CD4-positive, alpha-beta T cell treated with Interleukin-21 for 1 hour (primary cell): ENCODE data around the gene SYNE1.
A peak's percentile ranks its signal among the peaks of the same experiment; 100 is the strongest.
"Not testable (repeated sequence)": the region's sequence is repeated elsewhere in the genome, so short reads cannot be mapped to it uniquely, and the experiment has no call there.

Experiments
- DNase-seq: peaks from one replicate; pipeline ENCODE4 v3.0.0-alpha.2; 2020

The SYNE1 gene

DNA sequence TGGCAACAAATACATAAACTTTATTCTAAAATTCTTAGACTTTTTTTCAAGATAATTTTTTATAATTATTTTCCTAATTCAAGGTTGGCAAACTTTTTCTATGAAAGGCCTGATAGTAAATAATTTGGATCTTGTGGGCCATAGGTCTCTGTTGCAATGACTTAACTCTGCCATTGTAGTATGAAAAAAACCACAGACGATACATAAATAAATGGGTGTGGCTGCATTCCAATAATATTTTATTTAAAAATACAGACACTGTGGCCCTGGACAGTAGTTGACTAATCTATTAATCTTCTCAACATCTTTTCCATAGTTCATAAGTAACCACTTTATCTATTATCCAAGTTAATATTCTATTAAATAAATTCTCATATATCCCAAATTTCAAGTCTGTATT, 281.1 kb downstream of the SYNE1 start:
- DNase-seq = no peak

DNA sequence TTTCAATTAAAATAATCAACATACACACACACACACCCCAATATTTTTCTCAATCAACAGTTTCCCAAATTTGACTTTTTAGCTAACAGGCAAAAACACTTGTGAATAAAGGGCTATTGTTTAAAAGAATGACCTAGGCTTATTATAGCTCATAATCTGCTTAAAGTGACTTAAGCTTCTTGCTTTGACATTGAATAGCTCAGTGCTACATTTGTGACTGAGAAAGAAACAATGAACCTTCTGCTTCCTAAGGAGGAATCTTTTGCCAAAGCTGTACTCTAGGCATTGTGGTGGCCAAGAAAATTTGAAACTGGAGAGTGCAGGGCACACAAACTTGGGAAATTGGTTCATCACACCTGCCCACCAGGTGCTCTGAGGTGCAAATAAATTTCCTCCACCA, 282.0 kb downstream of the SYNE1 start:
- DNase-seq = no peak

DNA sequence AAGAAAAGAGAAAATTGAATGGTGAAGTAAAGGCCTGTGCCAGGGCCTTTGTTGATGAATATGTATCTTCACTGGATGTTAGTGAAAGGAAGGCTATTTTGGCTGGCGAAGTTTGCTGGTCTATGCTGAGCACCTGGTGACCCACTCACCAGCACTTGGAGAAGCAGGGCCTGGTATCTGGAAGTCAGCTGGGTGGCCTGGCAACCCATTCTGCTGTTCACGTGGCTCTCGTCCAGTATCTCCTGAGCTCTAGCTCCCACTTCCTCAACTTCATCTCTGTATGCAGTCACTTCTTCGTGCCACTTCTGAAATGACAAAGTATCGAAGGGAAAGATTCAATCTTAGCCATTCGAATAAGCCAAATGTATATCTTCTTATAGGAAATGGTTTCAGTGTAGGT, 283.7 kb downstream of the SYNE1 start:
- DNase-seq = no peak

DNA sequence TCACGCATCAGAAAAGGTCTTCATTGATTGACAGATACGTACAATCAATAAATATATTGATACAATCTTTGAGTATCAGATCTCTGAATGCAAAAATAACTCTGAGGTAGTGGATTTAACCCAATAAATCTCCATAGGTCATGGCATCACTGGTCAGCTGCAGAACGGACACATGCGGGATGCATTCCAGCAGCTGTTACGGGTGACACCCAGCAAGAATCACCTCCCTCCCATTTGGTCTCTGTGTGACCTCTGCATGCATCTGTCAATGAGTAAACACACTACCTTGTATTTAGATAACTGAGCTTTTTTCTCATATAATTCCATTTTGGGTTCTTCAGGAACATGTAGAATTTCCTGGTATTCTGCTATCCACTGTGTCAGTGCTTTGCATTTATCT, 285.4 kb downstream of the SYNE1 start:
- no peak for DNase-seq

DNA sequence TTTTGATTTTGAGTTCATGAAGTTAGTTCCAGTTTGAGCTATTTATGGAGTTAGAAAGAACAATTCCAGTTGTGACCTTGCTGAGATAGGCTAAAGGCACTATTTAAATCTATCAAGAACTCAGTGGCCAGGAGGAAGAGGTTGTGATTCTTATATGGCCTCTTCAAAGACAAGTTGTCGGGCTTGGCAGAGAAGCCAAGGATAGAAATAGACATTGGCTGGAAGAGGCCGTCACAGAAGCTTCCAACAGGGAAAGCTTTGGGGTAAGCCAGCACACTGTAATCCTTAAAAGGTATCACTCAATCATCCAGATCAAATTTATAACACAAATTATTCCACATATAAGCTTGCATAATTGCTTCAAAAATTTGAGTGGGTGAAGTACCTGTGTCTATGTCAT, 286.1 kb downstream of the SYNE1 start:
- DNase-seq = no peak

DNA sequence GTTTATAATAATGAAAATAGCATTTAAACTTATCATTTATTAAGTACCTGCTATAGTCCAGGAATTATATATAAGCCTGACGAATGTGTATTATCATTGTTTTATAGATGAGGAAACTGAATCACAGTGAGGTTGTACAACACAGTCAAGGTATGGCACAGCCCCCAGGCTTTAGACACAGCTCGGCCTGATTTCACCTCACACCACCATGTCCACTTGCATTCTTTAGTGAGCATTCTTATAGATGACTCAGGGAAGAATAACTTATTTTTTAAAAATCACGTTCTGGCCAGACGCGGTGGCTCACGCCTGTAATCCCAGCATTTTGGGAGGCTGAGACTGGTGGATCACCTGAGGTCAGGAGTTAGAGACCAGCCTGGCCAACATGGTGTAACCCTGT, 289.0 kb downstream of the SYNE1 start:
- no peak for DNase-seq

DNA sequence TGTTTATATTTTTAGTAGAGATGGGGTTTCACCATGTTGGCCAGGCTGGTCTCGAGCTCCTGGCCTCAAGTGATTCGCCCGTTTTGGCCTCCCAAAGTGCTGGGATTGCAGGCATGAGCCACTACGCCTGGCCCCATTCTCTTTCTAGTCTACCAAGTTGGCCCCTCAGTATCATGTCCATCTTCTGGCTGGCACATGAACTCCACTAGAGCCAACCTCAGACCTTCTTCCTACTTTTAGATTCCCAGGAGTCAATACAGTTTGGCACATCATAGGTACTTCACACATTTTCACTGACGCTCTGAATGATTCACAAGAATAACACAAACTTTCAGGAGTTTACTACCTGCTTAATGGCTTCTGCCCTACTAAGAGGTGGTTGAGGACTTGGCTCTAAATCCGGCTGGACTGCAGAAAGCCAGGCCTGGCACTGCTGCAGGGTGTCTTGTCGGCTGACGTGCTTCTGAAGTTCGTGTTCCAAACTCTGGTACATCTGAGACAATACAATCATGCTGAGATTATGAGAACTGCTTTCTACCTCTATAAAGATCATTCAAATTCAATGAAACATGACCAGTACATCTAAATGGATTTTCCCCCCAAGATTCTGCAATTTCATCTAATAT, 293.3 kb downstream of the SYNE1 start:
- no peak for DNase-seq

DNA sequence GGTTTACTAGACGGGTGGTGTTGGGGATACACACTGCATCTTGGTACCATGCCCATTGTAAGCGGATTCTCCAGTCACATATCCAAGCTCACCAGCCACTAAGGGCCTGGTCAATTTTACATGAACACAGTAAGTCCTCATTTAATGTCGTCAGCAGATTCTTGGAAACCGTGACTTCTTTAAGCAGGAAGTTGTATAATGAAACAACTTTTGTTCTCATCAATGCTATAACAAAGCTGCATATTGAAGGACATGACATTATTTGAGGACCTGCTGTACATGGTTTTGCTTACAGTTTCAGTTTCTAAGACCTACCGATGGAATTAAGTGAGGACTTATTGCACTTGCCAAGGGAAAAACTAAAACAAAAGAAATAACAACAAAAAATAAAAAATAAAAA, 295.6 kb downstream of the SYNE1 start:
- no peak for DNase-seq

DNA sequence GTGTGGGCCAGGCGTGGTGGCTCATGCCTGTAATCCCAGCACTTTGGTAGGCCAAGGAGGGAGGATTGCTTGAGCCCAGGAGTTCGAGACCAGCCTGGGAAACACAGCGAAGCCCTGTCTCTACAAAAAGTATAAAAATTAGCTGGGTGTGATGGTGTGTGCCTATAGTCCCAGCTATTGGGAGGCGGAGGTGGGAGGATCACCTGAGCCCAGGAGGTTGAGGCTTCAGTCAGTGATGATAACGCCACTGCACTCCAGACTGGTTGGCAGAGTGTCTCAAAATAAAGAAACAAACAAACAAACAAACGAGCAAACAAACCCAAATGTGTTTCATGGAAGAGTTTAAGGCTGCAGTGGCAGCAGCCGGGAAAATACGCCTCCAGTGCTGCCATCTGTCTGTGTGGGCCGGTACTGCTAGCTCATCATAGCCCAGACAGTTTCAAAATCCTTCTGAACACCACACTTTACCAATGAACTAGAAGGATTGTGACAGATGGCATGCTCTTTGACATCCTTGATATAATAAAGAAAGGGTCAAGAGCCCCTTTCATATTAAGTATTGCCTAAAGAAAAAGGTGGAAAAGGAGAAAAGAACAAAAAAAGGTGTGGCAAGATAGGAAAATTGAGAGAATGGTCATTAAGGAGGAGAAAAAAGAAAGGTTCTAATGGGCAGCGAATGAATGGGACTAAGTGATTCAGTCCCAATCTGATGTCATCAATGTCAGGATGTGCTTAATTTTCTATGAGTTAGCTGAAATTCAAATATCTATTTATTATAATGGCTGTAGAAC, 298.6 kb downstream of the SYNE1 start:
- peak; percentile 59 for DNase-seq

DNA sequence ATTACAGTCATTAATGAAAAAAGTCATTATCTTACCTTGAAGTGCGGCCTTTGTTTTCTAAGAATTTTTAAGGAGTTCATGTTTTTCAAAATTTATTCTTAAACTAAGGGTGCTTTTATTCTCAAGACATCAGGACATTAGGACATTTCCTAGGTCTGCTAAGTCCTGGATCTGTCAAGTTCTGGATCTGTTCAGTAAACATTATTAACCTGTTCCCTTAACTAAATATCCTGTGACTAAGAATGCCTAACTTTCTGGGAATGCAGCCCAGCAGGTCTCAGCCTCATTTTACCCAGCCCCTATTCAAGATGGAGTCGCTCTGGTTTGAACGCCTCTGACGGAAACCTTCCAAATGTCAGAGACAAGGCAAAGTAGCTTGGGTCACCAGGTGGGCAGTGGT, 302.6 kb downstream of the SYNE1 start:
- no peak for DNase-seq

DNA sequence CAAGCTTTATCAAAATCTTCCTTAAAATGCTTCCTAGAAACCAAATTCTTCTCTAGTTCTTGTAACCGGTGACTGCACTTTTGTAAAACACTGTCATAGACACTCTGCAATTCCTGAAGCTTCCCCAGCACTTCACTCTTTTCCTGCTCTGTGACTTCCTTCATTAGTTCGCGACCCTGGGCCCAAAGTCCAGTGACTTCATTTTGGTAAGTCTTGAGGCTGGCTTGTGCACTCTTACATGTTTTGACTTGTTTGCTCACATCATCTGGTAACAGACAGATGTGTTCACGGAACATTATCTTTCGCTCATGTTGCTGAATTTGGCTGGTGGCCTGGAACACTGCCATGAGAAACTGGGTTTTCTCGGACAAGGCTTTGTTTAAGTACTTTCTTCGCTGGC, 306.2 kb downstream of the SYNE1 start:
- no peak for DNase-seq

DNA sequence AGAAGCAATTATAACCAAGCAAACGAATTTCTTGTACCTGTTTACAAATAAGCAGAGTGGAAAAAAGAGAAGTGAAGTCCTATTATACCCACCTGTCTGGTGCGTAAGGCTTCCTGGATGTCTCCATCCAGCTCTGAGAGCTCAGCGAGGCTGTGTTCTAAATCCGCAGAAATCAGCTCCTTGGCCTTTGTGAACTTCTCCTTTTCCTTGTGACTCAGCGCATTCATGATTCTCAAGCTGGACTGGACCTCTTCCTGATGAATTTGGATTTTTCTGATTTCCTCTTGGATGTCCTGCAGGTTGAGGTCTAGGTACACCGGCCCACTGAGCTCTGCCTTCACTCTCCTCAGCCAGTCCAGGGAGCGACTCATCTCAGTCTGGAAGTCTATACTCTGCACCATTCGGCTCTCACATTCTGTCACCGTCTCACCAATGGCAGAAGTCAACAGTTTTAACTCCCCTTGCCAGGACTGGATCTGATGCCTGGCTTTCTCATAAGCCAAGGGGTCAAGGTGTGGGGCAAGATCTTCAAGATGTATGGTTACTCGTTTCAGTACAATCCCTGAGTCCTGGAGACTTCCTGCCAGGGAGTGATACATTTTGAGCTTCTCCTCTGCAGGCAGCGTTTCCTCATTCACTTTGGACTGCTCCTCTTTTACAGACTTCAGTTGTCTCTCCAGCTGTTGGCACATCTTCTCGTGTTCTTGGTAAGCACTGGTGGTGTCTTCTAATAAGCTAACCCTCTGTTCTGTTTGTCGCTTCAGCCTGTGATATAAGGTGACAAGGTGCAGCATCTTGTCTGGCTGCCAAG, 307.3 kb downstream of the SYNE1 start:
- DNase-seq = no peak

DNA sequence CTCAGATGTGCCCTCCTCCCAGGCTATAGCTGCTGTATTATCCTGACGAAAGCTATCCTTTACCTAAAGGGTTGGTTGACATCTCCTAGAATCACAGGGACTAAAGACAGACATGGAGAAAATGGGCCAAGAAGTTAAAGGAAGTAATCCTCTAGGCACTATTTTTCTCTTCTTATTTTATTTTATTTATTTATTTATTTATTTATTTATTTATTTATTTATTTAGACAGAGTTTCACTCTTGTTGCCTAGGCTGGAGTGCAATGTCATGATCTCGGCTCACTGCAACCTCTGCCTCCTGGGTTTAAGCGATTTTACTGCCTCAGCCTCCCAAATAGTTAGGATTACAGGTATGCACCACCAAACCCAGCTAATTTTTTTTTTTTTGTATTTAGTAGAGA, 309.0 kb downstream of the SYNE1 start:
- not testable (repeated sequence) for DNase-seq

DNA sequence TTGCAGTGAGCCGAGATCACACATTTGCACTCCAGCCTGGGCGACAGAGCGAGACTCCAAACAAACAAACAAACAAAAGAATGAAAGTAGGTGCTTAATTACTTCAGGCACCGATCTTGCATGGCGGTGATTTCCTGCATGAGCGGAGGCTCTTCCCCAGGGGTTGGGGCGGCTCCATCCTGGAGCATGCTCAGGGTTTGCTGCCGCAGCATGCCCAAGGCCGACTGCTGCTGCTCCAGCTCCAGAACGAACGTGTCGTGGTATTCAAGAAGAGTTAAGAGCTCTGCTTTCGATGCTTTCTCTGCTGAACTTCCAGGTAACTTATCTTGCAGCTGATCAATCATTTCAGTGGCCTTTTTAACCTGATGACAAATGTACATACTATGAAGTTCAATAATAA, 313.8 kb downstream of the SYNE1 start:
- no peak for DNase-seq

DNA sequence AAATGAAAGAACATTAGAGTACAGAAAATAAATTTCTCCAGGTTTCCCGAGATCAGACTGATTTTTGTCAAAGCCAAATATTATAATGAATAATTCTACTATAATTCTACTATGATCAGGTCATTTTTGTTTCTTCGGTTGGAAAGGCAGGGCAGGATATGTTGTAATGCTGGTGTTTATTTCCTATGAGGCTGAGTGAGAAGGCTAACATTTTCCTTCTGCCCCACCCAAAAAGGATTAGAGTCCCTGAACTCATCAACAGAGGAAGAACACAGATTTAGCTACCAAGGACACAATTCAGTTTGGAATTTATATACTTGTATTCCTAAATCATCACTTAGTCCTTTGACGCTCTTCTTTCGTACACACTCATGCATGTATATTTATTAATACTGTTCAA, 318.9 kb downstream of the SYNE1 start:
- DNase-seq = no peak

DNA sequence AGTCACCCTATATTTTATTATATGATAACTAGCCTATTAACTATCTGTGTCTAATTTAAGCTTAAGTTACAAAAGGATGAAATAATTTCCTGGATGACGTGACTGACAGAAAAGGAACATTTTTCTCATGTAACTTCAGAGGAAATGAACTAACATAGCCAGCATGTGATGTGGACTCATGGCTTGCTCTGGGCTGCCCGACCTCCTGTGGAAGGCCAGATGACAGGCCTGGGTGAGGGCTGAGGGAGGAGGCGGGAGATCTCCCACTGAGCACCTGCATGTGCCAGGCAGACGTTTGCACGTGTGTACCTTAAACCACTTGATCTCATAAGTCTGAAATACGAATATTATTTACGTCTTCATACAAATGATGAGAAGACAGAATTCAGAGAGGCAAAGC, 321.1 kb downstream of the SYNE1 start:
- DNase-seq = no peak

DNA sequence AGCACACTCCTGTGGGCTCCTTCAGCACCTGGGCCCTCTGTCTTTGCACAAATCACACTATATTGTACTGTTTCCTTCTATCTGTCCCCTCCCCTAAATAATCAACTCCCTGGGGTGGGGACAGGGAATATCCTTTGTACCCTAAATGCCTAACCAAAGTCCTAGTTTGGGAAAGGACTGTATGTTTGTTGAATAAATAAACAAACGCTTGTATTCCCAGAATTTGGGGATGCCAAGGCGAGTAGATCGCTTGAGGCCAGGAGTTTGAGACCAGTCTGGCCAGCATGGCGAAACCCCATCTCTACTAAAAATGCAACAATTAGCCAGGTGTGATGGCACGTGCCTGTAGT, 322.7 kb downstream of the SYNE1 start:
- DNase-seq = no peak

DNA sequence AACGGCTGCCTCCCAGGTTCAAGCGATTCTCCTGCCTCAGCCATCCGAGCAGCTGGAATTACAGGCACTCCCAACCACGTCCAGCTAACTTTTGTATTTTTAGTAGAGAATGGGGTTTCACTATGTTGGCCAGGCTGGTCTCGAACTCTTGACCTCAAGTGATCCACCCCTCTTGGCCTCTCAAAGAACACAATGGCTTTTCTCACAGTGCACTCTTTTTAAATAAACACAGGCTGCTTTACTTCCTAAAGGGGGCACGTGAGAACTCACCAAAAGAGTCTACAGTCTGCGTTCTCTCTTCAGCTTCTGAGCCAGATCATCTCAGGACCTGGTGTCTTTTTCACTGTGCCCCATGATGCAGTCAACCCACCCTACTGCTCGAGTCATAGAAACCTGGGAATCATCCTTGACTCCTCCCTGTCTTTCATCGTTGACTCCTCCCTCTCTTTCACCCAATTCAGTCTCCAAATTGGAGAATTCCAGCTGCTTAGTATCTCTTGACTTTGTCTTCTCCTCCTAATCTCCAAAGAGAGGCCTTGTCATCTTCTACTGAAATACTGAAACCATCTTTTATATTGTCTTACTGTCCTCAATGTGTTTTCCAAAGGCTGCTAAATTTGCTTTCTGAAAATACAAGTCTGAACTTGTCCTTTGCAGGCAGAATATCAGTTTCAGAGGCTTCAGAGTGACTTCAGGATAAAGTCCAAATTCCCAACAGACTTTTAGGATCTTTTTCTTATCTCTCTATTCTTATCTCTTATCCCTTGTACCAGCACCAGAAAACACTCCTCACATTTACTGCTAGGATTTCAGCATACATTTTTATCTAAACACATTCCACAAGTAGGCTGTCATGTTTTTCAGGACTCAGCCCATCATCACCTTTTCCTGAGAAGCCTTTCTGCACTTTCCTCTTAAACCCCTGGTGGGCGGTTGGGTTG, 323.4 kb downstream of the SYNE1 start:
- DNase-seq = no peak

DNA sequence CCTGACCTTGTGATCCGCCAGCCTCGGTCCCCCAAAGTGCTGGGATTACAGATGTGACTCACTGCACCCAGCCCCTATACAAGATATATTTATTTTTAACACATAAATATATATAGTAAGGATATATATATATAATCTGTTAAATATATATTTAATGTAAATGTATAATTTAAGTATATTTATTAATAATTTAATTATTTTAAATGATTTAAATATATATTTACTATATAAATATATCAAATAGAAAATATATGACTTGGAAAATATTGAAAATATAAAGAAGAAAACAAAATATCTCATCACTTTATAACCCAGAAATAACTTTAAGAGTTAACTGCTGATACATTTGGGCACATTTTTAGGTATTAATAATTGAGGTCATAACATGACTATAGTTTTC, 324.7 kb downstream of the SYNE1 start:
- DNase-seq = no peak

DNA sequence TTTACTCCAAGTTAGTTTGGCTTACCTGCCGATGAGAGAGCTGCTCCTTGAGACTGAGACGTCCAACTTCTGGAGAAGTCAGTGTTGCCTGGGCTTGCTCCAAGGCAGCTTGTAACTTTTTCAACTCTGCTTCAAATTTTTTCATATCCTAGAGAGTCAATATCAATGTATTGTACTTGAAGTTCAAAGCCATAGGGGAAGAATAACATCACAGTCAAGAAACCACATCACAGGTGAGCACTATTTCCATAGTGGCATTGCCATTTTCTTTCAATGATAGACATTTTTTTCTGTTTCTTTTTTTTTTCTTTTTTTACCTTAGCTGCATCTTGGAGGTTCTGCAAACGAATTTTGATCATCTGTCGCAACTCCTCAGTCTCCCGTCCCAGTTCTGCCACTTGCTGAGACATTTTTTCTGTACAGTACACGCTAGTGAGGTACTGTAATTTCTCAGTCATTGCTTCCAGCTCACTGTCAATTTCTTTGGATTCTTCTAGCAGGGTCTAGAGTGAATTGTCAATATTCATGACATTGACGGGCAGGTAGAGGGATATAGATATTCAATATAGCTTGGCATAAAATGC, 326.7 kb downstream of the SYNE1 start:
- DNase-seq = peak; percentile 34

DNA sequence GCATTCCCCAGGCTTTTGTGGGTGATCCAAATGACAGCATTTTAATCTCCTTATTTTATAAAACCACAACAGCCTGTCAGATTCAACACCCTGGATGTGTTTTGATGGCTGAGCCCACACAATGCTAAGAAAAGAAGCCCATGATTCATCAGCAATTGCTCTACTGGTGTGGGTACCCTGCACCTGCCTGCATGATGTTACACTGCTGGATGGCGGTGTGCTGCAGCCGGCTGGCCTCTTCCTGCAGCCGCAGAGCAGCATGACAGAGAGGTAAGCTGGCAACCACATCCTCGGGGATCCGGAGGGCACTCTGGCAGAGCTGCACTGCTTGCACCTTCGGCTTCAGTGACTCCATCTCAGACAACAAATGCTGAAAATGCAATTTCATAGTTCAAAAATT, 327.5 kb downstream of the SYNE1 start:
- peak; percentile 66 for DNase-seq

DNA sequence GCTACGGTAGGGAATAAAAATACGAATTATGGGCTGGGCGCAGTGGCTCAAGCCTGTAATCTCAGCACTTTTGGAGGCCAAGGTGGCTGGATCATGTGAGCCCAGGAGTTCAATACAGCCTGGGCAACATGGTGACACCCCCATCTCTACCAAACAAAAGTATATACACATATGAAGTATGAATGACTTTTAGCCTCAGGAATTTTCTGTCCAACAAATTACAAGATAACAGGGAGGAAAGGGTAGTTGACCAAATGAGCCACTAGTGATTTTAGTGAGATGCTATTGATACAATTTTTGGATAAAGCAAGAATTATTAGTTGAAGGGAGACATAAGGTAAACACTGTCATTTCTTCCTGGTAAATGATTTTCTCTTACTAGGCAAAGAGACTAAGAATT, 328.2 kb downstream of the SYNE1 start:
- DNase-seq = no peak

DNA sequence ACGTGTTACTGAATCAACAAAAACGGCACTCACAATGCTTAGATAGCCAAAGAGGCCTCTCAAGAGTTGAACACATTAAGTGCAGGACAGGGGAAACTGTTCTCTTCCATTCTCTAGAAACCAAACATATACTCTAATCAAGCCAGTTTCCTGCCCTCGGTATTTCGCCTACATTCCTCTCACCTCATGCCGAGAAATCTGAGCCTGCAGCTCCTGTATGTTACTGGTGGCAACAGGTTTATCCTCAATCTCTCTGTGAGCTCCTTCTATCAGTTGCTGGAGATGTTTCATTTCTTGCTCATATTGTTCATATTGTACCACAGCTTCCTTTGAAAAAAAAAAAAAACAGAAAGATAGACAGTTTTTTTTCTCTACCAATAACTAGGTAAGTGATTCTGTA, 328.9 kb downstream of the SYNE1 start:
- DNase-seq = no peak
